Keratinocyte (primary cell): ENCODE results near the gene PTPN12.
"Not testable (repeated sequence)": the region's sequence is repeated elsewhere in the genome, so short reads cannot be mapped to it uniquely, and the experiment has no call there.

Experiments used
- EZH2 ChIP-seq: IDR thresholded peaks from one replicate; pipeline ENCODE4 v1.6.1; 2012; ENCODE audit warnings: inconsistent platforms, mild to moderate bottlenecking, low read length, moderate library complexity
- TF ChIP-seq, protein P1 (sequence below), 3 experiments: IDR thresholded peaks in 1 of 3; conservative IDR thresholded peaks in 1 of 3; optimal IDR thresholded peaks in 1 of 3; 2 replicates in 2 of 3; 3 replicates in 1 of 3; pipeline versions ENCODE3 to v1.5.1; 2011; ENCODE audit warnings: low read length in 3 of 3, mild to moderate bottlenecking in 3 of 3, moderate library complexity in 2 of 3, control low read depth in 1 of 3, inconsistent platforms in 1 of 3; ENCODE audit not compliant: insufficient read depth in 2 of 3; ENCODE audit errors: extremely low read depth in 1 of 3

GRCh38 chr7:77521537-77521936 is 15.6 kb upstream of the PTPN12 start:
- TF ChIP-seq, protein P1, sequence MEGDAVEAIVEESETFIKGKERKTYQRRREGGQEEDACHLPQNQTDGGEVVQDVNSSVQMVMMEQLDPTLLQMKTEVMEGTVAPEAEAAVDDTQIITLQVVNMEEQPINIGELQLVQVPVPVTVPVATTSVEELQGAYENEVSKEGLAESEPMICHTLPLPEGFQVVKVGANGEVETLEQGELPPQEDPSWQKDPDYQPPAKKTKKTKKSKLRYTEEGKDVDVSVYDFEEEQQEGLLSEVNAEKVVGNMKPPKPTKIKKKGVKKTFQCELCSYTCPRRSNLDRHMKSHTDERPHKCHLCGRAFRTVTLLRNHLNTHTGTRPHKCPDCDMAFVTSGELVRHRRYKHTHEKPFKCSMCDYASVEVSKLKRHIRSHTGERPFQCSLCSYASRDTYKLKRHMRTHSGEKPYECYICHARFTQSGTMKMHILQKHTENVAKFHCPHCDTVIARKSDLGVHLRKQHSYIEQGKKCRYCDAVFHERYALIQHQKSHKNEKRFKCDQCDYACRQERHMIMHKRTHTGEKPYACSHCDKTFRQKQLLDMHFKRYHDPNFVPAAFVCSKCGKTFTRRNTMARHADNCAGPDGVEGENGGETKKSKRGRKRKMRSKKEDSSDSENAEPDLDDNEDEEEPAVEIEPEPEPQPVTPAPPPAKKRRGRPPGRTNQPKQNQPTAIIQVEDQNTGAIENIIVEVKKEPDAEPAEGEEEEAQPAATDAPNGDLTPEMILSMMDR (optimal IDR thresholded peaks at IDR 0.05 in 1 of 3, IDR thresholded peaks at IDR 0.05 in 1 of 3, conservative IDR thresholded peaks at IDR 0.05 in 1 of 3; ENCODE audit: extremely low read depth in 1 of 3, insufficient read depth in 2 of 3, low read length in 3 of 3), result not testable (repeated sequence)
- TF ChIP-seq EZH2, result not testable (repeated sequence)
